Left renal pelvis (tissue), 4 donors: ENCODE data around the gene ADAMTS3. TPM values are rescaled to one million over a fixed set of nuclear protein-coding genes. Genes with fewer than 3 reads are reported as not detected.
"Not testable (repeated sequence)": the region's sequence is repeated elsewhere in the genome, so short reads cannot be mapped to it uniquely, and the experiment has no call there.

Experiments
- DNase-seq, 4 donors: peaks; one replicate each; pipeline ENCODE4 v3.0.0-alpha.2; 2013; ENCODE audit warnings: low read depth in 4 of 4, low spot score in 3 of 4
- polyA plus RNA-seq, 4 donors: library from polyadenylated mRNA; unstranded; fragments of 120-200 nt; gene quantifications; one replicate each; pipeline ENCODE4 v1.2.1, GENCODE V29; 2013; ENCODE audit not compliant: insufficient read length in 4 of 4

Gene ADAMTS3
- polyA plus RNA-seq, 4 donors = 9.8 to 18.1 (median 12.4) TPM

DNA sequence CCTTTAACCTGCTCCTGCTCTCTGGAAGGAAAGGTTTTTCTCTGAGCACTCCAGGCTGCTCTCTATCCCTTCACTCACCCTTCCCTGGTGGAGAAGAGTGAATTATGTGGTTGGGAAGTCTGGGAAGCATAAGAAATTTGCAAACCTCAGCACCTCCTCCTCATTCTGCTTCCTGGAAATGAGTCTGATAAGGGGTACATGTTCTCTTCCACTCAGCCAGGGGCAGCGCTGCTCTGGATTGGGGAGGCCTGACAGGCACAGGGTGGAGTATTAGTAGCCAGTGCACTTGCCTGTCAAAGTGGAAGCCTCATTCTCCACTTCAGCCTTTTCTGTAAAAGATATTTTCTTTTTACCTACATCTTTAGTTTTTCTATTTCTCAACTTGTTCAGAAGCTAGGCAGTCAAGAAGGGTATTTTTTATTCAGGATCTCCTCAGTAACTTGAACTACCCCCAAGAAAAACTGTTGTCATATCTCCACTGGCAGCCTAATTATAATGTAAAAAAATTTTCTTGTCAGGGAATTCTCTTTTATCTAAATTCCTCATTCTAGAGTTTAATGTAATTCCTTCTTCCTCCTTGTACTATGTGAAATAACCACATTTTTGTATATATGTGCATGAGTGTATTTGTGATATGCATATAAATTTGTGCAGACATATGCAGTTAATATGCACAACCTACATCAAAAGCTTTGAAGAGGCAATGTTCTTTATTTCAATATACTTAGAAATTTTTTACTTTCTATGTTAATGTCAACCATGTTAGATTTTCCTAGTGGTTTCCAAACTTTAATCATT is 15.3 kb downstream of the ADAMTS3 start:
- DNase-seq = no peak

DNA sequence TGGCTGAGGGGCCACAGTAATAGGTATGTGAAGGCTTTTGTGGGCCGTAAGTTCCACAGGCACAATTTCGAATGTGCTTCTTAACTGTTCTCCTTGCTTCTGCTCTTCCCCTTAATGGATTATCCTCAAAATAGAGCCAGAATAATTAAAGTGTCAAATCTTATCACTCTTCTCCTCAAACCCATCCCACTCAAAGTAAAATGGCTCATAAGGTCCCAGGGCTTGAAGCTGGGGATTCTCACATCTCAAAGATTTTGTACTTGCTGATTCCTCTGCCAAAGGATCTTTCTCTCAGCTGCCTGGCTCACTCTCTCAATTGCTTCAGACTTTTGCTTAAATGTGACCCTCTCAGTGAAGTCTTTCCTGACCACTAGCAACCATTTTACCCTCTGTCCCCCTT is 16.6 kb downstream of the ADAMTS3 start:
- no peak for DNase-seq

DNA sequence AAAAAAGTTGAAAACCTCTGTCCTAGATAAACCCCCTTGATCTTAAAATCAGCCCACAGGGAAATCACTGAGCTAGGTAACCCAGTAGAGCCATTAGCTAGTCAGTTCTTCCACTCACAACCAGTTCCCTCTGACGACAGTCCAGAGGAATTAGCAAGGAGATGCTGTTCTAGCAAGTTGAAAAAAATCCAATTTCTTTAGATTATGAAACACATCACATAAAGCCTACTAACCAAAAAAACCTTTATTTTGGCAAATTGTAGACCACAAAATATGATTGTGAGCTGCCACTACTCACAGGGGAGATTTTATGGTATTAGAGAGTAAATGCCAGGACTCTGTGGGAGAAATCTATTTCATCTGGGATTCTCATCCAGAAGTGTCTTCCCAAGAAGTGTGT is 22.6 kb downstream of the ADAMTS3 start:
- DNase-seq = no peak

DNA sequence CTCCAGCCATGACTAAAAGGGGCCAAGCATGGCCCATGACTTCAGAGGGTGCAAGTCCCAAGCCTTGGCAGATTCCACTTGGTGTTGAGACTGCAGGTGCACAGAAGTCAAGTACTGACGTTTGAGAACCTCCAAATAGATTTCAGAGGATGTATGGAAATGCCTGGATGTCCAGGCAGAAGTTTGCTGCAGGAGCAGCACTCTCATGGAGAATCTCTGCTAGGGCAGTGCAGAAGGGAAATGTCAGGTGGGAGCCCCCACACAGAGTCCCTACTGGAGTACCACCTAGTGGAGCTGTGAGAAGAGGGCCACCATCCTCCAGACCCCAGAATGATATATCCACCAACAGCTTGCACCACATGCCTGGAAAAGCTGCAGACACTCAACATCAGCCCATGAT is 28.3 kb downstream of the ADAMTS3 start:
- not testable (repeated sequence) for DNase-seq

DNA sequence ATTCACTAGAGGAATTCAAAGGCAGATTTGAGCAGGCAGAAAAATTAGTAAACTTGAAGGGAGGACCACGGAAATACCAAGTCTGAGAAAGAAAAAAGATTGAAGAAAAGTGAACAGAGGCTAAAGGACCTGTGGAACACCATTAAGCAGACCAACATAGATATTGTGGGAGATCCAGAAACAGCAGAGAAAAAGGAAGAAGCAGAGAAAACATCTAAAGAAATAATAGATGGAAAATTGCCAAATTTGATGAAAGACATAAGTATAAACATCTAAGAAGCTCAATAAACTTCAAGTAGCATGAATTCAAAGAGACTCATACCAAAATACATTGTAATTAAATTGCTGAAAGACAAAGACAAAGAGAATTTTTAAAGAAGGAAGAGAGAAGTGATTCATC is 31.0 kb downstream of the ADAMTS3 start:
- no peak for DNase-seq

DNA sequence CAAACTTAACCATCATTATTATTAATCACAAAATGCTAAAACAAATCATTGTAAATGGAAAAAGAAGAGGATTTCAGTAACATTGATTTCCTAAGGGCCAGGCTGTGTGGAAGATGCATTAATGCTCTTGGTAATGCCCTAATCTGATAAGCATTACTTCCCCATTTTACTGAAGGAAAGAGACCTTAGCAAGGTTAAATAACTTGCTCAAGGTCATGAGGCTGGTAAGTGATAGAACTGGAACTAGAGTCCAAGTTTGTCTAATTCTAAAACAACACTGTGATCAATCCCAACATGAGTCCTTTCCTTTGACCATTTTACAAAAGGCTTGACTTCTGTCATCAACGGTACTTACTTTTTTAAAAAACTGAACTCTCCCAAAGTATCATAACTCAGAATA is 32.6 kb downstream of the ADAMTS3 start:
- DNase-seq = no peak

DNA sequence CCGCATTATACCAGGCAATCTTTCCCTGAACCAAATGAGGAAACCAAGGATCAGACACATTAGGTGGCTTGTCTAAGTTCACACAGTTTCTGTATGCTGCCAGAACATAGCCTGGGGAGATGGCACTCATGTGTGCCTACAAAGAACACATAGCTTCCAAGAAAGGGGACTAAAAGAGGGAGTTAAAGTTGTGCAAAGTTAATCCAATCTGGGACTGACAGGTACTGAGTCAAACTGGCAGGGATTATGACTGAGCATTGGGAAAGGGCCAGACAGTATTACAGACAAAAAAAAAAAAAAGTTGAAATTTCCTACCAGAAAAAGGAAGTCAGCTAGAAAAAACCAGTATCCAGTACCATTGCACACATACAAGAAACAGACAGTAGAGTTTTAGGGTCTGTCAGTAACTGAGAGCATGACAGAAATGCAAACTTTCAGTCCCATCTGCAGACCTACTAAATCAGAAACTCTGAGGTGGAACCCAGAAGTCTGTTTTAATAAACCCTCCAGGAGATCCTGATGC is 37.2 kb downstream of the ADAMTS3 start:
- no peak for DNase-seq

DNA sequence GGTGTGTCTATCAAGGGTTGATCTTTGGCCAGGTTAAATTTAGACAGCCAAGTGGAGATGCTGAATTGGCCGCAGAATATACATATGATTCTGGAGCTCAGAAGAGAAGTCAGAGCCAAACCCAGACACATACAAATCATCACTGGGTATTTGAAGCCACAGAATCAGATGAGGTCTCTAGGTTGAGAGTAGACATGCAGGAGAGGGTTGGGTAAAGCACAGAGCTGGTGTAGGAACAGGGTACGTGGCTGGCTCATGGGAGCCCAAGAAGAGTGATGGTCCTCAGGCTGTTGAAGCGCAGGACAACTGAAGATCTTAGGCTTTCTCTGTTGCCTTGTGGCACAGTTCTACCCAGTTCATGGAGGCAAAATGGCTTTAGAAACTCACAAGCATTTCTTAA is 37.7 kb downstream of the ADAMTS3 start:
- no peak for DNase-seq

DNA sequence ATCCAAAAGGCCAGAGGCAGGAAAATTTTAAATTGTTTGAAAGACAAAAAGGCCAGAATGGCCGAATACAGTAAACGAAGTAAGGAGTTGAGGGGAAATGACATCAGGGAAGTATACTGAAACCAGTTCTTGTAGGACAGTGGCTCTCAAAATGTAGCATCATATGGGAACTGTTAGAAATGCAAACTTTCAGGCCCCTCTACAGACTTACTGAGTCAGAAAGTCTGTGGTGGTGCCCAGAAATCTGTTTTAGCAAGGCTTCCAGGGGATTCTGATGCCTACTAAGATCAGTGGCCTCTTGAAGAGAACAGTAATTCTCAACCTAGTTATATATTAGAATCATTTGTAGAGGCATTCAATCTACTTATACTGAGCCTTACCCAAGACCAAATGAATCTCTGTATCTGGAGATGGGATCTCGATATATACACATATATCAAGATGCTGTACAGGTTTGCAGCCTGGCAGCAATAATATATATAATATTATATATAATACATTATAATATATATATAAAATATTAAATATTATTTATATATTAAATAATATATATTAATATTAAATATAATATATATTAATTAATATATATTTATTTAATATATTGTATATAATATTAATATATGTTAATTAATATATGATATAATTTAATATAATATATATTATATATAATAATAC is 39.7 kb downstream of the ADAMTS3 start:
- no peak for DNase-seq

DNA sequence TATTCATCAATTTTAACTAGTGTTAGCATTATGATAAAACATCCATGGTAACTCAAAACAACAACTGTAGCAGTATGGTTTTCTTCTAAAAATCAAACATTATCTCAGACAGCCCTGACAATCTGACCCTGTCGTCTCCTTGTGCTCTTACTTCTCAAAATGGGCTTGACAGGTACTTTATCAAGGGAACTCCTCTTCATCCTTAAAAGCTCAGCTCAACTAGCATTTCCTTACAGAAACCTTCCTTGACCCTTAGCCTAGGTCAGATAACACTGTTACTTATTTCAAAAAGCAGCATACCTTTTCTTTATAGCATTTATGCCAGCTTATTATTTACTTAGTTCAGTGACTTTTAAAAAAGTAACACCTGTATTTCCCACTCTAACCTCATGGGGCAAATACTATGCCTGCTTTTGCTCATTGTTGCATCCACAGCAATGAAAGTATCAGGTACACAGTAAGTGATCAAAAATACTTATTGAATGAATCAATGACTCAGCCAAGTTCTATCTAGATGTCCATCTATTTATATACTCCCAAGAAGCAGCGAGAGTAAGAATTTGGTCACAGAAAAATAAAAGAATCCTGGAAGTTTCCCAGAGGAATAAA is 41.9 kb downstream of the ADAMTS3 start:
- DNase-seq = no peak

DNA sequence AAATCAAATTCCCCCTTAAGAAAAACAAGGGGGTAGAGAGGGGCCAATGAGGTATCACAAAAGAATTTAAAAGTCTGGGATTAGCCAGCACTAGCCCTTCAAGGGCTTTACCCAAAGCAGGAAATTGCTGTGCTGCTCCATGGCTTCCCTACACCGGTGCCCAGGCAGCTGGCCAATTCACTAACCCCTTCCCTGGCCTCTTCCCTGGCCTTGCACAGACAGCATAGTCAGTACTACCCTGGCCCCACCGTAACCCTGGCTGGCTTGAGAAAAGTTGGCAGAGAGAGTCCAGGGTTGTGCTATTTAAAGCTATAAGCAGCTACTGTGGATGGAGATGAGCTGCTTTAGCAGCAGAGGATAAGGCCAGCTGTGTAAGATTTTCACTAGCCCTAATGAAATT is 43.1 kb downstream of the ADAMTS3 start:
- DNase-seq = no peak

DNA sequence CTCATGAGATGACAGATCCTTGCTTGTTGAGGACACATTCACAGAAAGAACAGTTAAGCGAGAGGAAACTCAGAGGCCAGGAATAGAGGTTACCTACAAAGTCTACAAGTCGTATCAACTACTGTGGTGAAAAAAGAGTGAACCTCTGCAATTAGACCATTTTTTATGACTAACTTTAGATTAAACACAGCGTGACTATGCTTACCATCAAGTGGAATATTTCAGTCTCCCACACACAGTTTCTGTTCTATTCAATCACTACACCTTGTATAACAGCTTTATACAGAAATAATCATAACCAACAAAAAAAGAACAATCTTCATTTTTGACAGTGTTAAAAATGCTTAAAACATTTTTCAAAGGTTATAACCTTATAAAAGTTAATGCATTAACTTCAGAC is 46.6 kb downstream of the ADAMTS3 start:
- no peak for DNase-seq

DNA sequence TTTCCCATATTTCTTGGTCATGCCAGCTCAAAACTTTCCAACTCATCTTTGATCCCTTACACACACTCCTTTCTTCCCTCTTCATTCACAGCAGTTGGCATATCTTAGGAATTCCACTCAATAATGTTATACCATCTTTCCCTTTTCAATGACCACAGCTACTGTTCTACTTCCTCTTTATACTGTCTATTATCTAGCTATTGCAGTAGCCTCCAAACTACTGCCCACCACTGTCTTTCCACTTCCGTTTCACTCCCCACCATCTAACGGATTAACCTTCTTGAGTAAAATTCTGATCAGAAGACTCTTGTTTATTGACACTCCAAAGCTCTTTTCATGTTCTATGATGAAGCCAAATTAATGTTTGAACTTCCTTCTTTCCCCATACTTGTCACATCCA is 55.8 kb downstream of the ADAMTS3 start:
- no peak for DNase-seq

DNA sequence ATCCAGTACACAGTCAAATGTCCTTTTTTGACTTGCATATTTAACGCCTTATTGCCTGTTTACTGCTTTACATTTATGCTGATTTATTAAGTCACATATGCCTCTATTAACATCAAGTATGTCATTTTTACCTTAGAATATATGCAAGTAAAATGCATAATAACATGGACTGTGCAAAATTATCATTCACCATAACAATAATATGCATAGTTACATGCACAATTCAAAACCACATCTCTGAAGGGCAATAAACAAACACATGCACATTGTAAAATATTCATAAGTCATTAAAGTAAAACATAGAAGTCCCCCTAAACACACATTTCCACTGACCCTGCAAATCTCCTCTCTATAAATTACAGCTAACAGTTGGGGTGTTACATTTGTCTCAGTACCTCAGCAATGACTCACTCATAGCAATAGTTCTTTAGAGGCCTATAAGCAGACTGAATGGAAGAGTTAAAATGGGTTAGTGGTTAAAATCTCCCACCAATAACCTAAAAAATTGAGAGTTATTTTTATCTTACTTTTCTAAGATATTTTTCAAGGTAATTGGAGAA is 61.1 kb downstream of the ADAMTS3 start:
- no peak for DNase-seq

DNA sequence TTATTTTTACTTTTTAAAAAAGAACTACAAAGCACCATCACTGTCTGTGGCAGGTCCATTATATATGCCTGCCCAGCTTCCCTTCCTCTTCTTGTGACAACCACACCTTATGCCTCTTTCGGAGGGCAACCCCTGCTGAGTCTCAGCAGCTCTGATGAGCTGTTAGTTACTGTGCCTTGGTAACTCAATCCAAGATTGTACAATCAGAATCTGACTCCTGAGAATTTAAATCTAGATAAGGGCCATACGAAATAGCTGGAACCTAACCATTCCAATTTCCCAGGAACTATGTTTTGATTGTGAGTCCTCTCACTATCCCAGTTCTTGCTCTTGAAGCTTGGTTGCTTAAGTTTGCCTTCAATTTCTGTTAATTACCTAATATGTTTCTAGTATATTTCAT is 61.9 kb downstream of the ADAMTS3 start:
- DNase-seq = no peak

DNA sequence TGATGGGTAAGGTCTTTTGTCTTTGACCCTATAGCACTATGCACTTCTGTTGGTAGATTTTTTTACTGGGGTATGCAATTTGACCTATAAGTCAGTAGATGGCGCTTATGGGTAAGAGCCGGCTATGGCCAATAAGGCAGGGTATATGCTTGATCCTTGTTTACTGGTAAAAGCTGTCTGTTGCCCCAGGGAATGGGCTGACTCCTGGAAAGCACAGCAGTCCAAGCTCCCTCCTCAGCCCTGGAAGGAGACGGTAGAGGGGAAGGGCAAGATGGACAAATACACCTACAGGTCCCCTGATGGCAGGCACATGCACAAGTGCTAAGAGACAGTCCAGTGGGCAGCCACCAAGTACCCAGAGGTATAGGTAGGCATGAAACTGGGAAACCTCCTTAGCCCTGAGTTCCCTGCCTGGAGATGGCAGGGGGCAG is 63.7 kb downstream of the ADAMTS3 start:
- DNase-seq = no peak

DNA sequence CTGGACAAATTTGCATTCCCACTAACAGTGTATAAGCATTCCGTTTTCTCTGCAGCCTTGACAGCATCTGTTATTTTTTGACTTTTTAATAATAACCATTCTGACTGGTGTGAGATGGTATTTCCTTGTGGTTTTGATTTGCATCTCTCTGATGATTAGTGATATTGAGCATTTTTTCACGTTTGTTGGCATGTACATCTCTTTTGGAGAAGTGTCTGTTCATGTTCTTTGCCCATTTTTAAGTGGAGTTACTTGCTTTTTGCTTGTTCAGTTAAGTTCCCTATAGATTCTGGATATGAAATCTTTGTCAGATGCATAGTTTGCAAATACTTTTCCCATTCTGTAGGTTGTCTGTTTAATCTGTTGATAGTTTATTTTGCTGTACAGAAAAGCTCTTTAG is 68.8 kb downstream of the ADAMTS3 start:
- no peak for DNase-seq

DNA sequence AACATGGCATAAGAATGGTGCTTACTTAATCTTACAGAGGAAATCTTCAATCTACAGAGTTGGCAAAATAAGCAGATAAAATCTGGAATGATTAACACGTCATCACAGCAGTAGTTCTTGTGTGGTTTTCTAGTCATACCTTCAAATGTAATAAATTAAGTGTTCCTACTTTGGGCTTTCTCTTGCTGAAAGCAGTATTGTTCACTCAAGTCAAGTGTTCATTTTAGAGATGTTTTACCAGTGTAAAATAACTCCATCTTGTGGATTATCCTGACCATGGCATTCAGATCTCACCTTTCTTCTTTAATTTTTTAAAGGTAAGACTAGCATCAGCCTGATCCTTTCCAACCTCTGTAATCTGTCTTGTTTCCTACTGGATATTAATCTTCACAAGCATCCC is 72.9 kb downstream of the ADAMTS3 start:
- no peak for DNase-seq

DNA sequence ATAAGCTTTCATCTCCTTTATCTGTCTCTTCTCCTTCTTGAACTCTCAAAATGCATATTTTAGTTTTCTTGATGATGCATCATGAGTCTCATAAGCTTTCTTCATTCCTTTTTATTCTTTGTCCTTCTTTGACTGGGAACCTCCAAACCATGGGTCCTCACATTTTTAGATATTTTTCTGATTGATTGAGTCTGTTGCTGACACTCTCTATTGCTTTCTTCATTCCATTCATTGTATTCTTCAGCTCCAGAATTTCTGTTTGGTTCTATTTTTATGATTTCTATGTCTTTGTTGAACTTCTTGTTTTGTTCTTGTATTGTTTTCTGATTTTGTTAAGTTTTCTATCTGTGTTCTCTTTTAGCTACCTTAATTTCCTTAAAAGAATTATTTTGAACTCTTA is 74.9 kb downstream of the ADAMTS3 start:
- no peak for DNase-seq

DNA sequence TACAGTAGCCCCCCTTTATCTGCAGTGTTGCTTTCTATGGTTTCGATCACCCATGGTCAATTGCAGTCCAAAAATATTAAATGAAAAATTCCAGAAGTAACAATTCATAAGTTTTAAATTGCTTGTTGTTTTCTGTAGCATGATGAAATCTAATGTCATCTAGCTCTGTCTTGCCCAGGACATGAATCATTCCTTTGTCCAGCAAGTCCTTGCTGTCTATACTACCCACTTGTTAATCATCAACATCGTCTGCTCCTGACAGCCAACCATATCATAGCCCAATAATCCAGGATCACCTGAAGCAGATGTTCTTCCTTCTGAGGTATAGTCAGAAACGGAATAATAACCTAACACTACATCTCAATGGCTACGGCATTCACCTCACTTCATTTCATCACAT is 79.8 kb downstream of the ADAMTS3 start:
- no peak for DNase-seq

DNA sequence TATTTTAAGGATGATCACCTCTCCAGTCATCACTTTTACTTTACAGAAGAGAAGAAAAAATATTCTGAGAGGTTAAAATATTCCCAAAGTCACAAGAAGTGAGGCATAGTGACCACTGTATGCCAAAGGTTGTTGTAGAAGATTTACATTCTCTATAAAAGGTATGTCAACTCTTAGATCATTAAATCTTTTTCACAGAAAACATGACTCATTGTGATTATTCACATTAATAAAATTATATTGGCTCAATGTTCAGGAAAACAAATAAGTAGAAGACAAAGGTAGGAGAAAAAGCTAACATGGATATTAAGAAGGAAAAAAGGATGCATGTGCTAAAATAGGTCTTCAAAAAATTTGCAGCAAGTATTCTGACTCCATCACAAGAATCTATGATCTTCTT is 82.0 kb downstream of the ADAMTS3 start:
- DNase-seq = no peak
